Measurements from ENCODE around the gene CCDC201. TPM values are rescaled to one million over a fixed set of nuclear protein-coding genes. Genes with fewer than 3 reads are reported as not detected.

CCDC201 gene
- total and polyA plus RNA-seq, 2 of the 4 experiments (the other 2 are of a cell fraction): not detected

- no peak for TF ChIP-seq CTCF (conservative IDR thresholded peaks at IDR 0.05; ENCODE audit: low read depth, low read length)
- TF ChIP-seq SMC3 (IDR thresholded peaks at IDR 0.05; ENCODE audit: low read depth, low read length): no peak
- TF ChIP-seq ELK1 (IDR thresholded peaks at IDR 0.05; ENCODE audit: borderline replicate concordance, low read depth, low read length): no peak
- no peak for TF ChIP-seq POLR2A (IDR thresholded peaks at IDR 0.05; ENCODE audit: low read depth, low read length)
- TF ChIP-seq NFE2L2 (IDR thresholded peaks at IDR 0.05; ENCODE audit: low read depth, low read length): no peak
- TF ChIP-seq MXI1 (IDR thresholded peaks at IDR 0.05; ENCODE audit: borderline replicate concordance, low read depth, low read length): no peak
- Histone ChIP-seq H3K9ac (ENCODE audit: low read depth, low read length) (no peak overlapping the region), H2AK5ac (ENCODE audit: low read depth, low read length) (no peak overlapping the region), H2BK15ac (ENCODE audit: low read depth, low read length) (no peak overlapping the region), H2BK5ac (ENCODE audit: low read depth, low read length, poor library complexity, severe bottlenecking) (no peak overlapping the region), H3K18ac (ENCODE audit: low read depth, low read length) (no peak overlapping the region), H3K9me1 (ENCODE audit: insufficient read depth, low read length) (peaks cover 26% of the 10 kb centered on the region), H3K4ac (ENCODE audit: low read depth, low read length) (no peak overlapping the region), H4K8ac (ENCODE audit: low read depth in 2 of 2, low read length in 2 of 2) (no peak overlapping the region), H2AFZ (replicated peaks; ENCODE audit: low read length, poor library complexity) (no peak overlapping the region), H2BK20ac (ENCODE audit: low read depth, low read length) (no peak overlapping the region), H3K79me1 (ENCODE audit: low read depth in 1 of 2, low read length in 2 of 2) (no peaks in the 10 kb centered on the region), H3K9me3 (ENCODE audit: control insufficient read depth, insufficient read depth, low read length) (peaks cover 3% of the 10 kb centered on the region), H3K36me3 (ENCODE audit: control insufficient read depth, insufficient read depth, low read length) (no peaks in the 10 kb centered on the region), H2AK9ac (replicated peaks; ENCODE audit: low read depth, low read length, poor library complexity) (no peak overlapping the region), H3K4me2 (ENCODE audit: low read depth, low read length) (no peak overlapping the region), H3K56ac (ENCODE audit: extremely low read depth, insufficient read depth, low read length) (no peak overlapping the region), H3K27ac (ENCODE audit: insufficient read depth, low read length) (no peak overlapping the region), H4K20me1 (ENCODE audit: insufficient read depth, low read length) (no peaks in the 10 kb centered on the region), H3K27me3 (ENCODE audit: control insufficient read depth, insufficient read depth, low read length) (no peaks in the 10 kb centered on the region), H4K5ac (ENCODE audit: low read depth, low read length) (no peak overlapping the region), H3K4me3 (ENCODE audit: insufficient read depth, low read depth, low read length) (no peak overlapping the region), H3K14ac (replicated peaks; ENCODE audit: low read depth, low read length) (no peak overlapping the region), H2BK120ac (ENCODE audit: low read depth, low read length) (no peak overlapping the region), H3K4me1 (ENCODE audit: control insufficient read depth, insufficient read depth, low read length) (peaks cover 9% of the 10 kb centered on the region), H4K91ac (ENCODE audit: insufficient read depth, low read depth, low read length) (no peak overlapping the region), H3K23ac (ENCODE audit: low read depth, low read length) (no peak overlapping the region)
- in situ Hi-C loops (cut with MboI; ENCODE audit: low sequenced_read_pairs) (no loop called here), dilution Hi-C loops (cut with HindIII; ENCODE audit: low sequenced_read_pairs, unreplicated experiment) (no loop called here), intact Hi-C loops (cut with micrococcal nuclease) (no loop called here)
- 0% methylated on average over 1 of the region's 3 CpGs; no CpG with 5 or more reads in 1 of the 2 experiments for WGBS, 2 experiments (ENCODE audit: extremely low coverage in 2 of 2, insufficient read length in 1 of 2)
- CTCF ChIA-PET: no interaction called here
- ATAC-seq (ENCODE audit: low read depth): no peak
- BruUV-seq (replicated peaks): no TSS peak
- POLR2A ChIA-PET (ENCODE audit: unreplicated experiment): no interaction called here
- DNase-seq: no peak
Observed at GRCh38 chr7:45878457-45879144, 5.7 kb upstream of the CCDC201 start.

All from IMR-90 (cell line).